HL-60 (cell line): Measurements from ENCODE around the gene GRM5.

Source experiments
- POLR2AphosphoS5 ChIP-seq: IDR thresholded peaks from 2 replicates; pipeline ENCODE4 v1.6.1; 2012; ENCODE audit warnings: low read depth
- REST ChIP-seq: IDR thresholded peaks from 2 replicates; pipeline ENCODE4 v1.6.1; 2012; ENCODE audit warnings: low read depth; ENCODE audit not compliant: insufficient replicate concordance
- TF ChIP-seq, protein P1 (sequence below): IDR thresholded peaks from one replicate; pipeline ENCODE4 v1.5.1; 2011; ENCODE audit warnings: low read length, control low read depth, inconsistent platforms; ENCODE audit not compliant: insufficient read depth

- TF ChIP-seq, protein P1, sequence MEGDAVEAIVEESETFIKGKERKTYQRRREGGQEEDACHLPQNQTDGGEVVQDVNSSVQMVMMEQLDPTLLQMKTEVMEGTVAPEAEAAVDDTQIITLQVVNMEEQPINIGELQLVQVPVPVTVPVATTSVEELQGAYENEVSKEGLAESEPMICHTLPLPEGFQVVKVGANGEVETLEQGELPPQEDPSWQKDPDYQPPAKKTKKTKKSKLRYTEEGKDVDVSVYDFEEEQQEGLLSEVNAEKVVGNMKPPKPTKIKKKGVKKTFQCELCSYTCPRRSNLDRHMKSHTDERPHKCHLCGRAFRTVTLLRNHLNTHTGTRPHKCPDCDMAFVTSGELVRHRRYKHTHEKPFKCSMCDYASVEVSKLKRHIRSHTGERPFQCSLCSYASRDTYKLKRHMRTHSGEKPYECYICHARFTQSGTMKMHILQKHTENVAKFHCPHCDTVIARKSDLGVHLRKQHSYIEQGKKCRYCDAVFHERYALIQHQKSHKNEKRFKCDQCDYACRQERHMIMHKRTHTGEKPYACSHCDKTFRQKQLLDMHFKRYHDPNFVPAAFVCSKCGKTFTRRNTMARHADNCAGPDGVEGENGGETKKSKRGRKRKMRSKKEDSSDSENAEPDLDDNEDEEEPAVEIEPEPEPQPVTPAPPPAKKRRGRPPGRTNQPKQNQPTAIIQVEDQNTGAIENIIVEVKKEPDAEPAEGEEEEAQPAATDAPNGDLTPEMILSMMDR: no peak
- no peak for TF ChIP-seq POLR2AphosphoS5
- TF ChIP-seq REST: no peak
These were observed 496.4 kb downstream of the GRM5 start for GRCh38 chr11:88569342-88569741.
